GM23338 (cell line): Measurements from ENCODE around the gene IQSEC3.

Experiments used
- CREB1 ChIP-seq: fragments of 250-450 bp; sonication (Bioruptor Pico); IDR thresholded peaks from 2 replicates; pipeline ENCODE4 v1.5.0; 2020; ENCODE audit warnings: low read depth, mild to moderate bottlenecking, moderate library complexity
- CTCF ChIP-seq, 2 experiments: fragments of 200-600 bp in 1 of 2; sonication (generic) in 1 of 2; conservative IDR thresholded peaks; 2 replicates each; pipeline versions ENCODE4 v1.5.1 to v1.6.1; 2016 to 2017; ENCODE audit warnings: antibody characterized with exemption in 2 of 2, low read depth in 2 of 2, mild to moderate bottlenecking in 2 of 2, moderate library complexity in 1 of 2
- ETS1 ChIP-seq: IDR thresholded peaks from 2 replicates; pipeline ENCODE4 v1.6.1; 2016; ENCODE audit warnings: antibody characterized with exemption
- EZH2 ChIP-seq: fragments of 200-600 bp; sonication (generic); IDR thresholded peaks from one replicate; pipeline ENCODE4 v1.8.0; 2017; ENCODE audit warnings: antibody characterized with exemption, mild to moderate bottlenecking, low read depth; ENCODE audit not compliant: unreplicated experiment
- EZH2phosphoT487 ChIP-seq: fragments of 200-600 bp; sonication (generic); IDR thresholded peaks from one replicate; pipeline ENCODE4 v1.8.1; 2018; ENCODE audit warnings: antibody characterized with exemption; ENCODE audit not compliant: unreplicated experiment
- JUNB ChIP-seq: IDR thresholded peaks from one replicate; pipeline ENCODE4 v1.6.1; 2016; ENCODE audit warnings: antibody characterized with exemption; ENCODE audit not compliant: unreplicated experiment
- NANOG ChIP-seq: IDR thresholded peaks from 2 replicates; pipeline ENCODE4 v1.6.1; 2016; ENCODE audit warnings: antibody characterized with exemption, borderline replicate concordance
- POLR2AphosphoS5 ChIP-seq: IDR thresholded peaks from 2 replicates; pipeline ENCODE4 v1.6.1; 2016; ENCODE audit warnings: antibody characterized with exemption, low read depth
- REST ChIP-seq: IDR thresholded peaks from one replicate; pipeline ENCODE4 v1.6.1; 2018; ENCODE audit warnings: antibody characterized with exemption; ENCODE audit not compliant: unreplicated experiment
- STAT1 ChIP-seq: IDR thresholded peaks from one replicate; pipeline ENCODE4 v1.6.1; 2016; ENCODE audit warnings: antibody characterized with exemption; ENCODE audit not compliant: unreplicated experiment
- ZNF114 ChIP-seq: fragments of 250-450 bp; sonication (Bioruptor Pico); IDR thresholded peaks from 2 replicates; pipeline ENCODE4 v1.5.0; 2020; ENCODE audit warnings: mild to moderate bottlenecking, moderate library complexity
- ZNF331 ChIP-seq: fragments of 250-450 bp; sonication (Bioruptor Pico); IDR thresholded peaks from 2 replicates; pipeline ENCODE4 v1.5.0; 2020; ENCODE audit warnings: low read depth, mild to moderate bottlenecking, moderate library complexity
- TF ChIP-seq, protein P1 (sequence below): fragments of 250-450 bp; sonication (Bioruptor Pico); IDR thresholded peaks from 2 replicates; pipeline ENCODE4 v1.5.0; 2020; ENCODE audit warnings: mild to moderate bottlenecking, moderate library complexity

GRCh38 chr12:172732-173161, 106.2 kb downstream of the IQSEC3 start:
- TF ChIP-seq CTCF (conservative IDR thresholded peaks at IDR 0.05; ENCODE audit: low read depth in 2 of 2) = no peak
- no peak for TF ChIP-seq EZH2phosphoT487
- TF ChIP-seq REST = no peak
- no peak for TF ChIP-seq EZH2
- no peak for TF ChIP-seq POLR2AphosphoS5
- no peak for TF ChIP-seq ZNF114
- TF ChIP-seq CREB1 (CRISPR knock-in tag) = no peak
- no peak for TF ChIP-seq JUNB
- TF ChIP-seq ETS1 = no peak
- TF ChIP-seq, protein P1, sequence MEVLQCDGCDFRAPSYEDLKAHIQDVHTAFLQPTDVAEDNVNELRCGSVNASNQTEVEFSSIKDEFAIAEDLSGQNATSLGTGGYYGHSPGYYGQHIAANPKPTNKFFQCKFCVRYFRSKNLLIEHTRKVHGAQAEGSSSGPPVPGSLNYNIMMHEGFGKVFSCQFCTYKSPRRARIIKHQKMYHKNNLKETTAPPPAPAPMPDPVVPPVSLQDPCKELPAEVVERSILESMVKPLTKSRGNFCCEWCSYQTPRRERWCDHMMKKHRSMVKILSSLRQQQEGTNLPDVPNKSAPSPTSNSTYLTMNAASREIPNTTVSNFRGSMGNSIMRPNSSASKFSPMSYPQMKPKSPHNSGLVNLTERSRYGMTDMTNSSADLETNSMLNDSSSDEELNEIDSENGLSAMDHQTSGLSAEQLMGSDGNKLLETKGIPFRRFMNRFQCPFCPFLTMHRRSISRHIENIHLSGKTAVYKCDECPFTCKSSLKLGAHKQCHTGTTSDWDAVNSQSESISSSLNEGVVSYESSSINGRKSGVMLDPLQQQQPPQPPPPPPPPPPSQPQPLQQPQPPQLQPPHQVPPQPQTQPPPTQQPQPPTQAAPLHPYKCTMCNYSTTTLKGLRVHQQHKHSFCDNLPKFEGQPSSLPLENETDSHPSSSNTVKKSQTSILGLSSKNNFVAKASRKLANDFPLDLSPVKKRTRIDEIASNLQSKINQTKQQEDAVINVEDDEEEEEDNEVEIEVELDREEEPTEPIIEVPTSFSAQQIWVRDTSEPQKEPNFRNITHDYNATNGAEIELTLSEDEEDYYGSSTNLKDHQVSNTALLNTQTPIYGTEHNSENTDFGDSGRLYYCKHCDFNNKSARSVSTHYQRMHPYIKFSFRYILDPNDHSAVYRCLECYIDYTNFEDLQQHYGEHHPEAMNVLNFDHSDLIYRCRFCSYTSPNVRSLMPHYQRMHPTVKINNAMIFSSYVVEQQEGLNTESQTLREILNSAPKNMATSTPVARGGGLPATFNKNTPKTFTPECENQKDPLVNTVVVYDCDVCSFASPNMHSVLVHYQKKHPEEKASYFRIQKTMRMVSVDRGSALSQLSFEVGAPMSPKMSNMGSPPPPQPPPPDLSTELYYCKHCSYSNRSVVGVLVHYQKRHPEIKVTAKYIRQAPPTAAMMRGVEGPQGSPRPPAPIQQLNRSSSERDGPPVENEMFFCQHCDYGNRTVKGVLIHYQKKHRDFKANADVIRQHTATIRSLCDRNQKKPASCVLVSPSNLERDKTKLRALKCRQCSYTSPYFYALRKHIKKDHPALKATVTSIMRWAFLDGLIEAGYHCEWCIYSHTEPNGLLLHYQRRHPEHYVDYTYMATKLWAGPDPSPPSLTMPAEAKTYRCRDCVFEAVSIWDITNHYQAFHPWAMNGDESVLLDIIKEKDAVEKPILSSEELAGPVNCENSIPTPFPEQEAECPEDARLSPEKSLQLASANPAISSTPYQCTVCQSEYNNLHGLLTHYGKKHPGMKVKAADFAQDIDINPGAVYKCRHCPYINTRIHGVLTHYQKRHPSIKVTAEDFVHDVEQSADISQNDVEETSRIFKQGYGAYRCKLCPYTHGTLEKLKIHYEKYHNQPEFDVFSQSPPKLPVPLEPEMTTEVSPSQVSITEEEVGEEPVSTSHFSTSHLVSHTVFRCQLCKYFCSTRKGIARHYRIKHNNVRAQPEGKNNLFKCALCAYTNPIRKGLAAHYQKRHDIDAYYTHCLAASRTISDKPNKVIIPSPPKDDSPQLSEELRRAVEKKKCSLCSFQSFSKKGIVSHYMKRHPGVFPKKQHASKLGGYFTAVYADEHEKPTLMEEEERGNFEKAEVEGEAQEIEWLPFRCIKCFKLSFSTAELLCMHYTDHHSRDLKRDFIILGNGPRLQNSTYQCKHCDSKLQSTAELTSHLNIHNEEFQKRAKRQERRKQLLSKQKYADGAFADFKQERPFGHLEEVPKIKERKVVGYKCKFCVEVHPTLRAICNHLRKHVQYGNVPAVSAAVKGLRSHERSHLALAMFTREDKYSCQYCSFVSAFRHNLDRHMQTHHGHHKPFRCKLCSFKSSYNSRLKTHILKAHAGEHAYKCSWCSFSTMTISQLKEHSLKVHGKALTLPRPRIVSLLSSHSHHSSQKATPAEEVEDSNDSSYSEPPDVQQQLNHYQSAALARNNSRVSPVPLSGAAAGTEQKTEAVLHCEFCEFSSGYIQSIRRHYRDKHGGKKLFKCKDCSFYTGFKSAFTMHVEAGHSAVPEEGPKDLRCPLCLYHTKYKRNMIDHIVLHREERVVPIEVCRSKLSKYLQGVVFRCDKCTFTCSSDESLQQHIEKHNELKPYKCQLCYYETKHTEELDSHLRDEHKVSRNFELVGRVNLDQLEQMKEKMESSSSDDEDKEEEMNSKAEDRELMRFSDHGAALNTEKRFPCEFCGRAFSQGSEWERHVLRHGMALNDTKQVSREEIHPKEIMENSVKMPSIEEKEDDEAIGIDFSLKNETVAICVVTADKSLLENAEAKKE = no peak
- TF ChIP-seq STAT1 = no peak
- TF ChIP-seq NANOG = no peak
- TF ChIP-seq ZNF331 (CRISPR knock-in tag) = no peak
